NB4 (cell line): ENCODE data around the gene CDH12.

ENCODE experiments used
- MYC ChIP-seq: IDR thresholded peaks from 2 replicates; pipeline ENCODE4 v1.6.1; 2011; ENCODE audit warnings: low read depth, low read length
- POLR2A ChIP-seq: IDR thresholded peaks from 2 replicates; pipeline ENCODE4 v1.6.1; 2011; ENCODE audit warnings: mild to moderate bottlenecking; ENCODE audit not compliant: insufficient read length; ENCODE audit errors: extremely low read depth
- TF ChIP-seq, protein P1 (sequence below): IDR thresholded peaks from one replicate; pipeline ENCODE4 v1.5.1; 2012; ENCODE audit warnings: low read depth, low read length
- TF ChIP-seq, protein P2 (sequence below): IDR thresholded peaks from 2 replicates; pipeline ENCODE4 v1.6.1; 2011; ENCODE audit warnings: low read depth, low read length

DNA sequence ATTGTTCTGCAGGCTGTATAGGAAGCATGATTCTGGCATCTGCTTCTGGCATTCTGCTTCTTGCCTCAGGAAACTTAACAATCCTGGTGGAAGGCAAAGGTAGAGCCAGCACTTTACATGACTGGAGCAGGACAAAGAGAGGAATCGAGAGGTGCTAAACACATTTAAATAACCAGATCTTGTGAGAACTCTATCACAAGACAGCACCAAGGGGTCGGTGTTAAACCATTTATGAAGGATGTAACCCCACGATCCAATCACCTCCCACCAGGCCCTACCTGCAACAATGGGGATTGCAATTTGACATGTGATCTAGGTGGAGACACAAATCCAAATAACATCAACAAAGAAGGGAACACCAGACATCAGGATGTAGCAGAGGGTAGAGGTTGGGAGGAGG lies 221.5 kb downstream of the CDH12 start:
- TF ChIP-seq, protein P1, sequence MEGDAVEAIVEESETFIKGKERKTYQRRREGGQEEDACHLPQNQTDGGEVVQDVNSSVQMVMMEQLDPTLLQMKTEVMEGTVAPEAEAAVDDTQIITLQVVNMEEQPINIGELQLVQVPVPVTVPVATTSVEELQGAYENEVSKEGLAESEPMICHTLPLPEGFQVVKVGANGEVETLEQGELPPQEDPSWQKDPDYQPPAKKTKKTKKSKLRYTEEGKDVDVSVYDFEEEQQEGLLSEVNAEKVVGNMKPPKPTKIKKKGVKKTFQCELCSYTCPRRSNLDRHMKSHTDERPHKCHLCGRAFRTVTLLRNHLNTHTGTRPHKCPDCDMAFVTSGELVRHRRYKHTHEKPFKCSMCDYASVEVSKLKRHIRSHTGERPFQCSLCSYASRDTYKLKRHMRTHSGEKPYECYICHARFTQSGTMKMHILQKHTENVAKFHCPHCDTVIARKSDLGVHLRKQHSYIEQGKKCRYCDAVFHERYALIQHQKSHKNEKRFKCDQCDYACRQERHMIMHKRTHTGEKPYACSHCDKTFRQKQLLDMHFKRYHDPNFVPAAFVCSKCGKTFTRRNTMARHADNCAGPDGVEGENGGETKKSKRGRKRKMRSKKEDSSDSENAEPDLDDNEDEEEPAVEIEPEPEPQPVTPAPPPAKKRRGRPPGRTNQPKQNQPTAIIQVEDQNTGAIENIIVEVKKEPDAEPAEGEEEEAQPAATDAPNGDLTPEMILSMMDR, result no peak
- TF ChIP-seq POLR2A (no peak), MYC (no peak)
- TF ChIP-seq, protein P2, sequence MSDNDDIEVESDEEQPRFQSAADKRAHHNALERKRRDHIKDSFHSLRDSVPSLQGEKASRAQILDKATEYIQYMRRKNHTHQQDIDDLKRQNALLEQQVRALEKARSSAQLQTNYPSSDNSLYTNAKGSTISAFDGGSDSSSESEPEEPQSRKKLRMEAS, result no peak
